Calu3 (cell line): ENCODE data around the gene CAMK1D. TPM values are rescaled to one million over a fixed set of nuclear protein-coding genes. Genes with fewer than 3 reads are reported as not detected.

Experiments
- BruUV-seq: library from RNA; stranded (reverse); fragments of 400-500 nt; replicated peaks from 2 replicates; lab custom pipeline; 2021; lab: Mats Ljungman, UMichigan
- CTCF ChIA-PET: fragments of 300-600 bp; sonication (Branson Sonifier 250); formaldehyde crosslinking; loops from one replicate; lab custom pipeline; 2022; ENCODE audit warnings: antibody characterized with exemption; lab: Charles Lee
- DNase-seq: peaks from one replicate; pipeline ENCODE4 v3.0.0; 2022
- H3K27ac Mint-ChIP-seq: one replicate; pipeline ENCODE4 v1.8.0; 2022; ENCODE audit warnings: mixed read lengths; ENCODE audit not compliant: unreplicated experiment
- H3K27me3 Mint-ChIP-seq: one replicate; pipeline ENCODE4 v1.8.0; 2022; ENCODE audit warnings: mixed read lengths; ENCODE audit not compliant: unreplicated experiment
- H3K36me3 Mint-ChIP-seq: one replicate; pipeline ENCODE4 v1.8.0; 2022; ENCODE audit warnings: mild to moderate bottlenecking, moderate library complexity, mixed read lengths; ENCODE audit not compliant: insufficient read depth, unreplicated experiment
- H3K4me1 Mint-ChIP-seq: one replicate; pipeline ENCODE4 v1.8.0; 2022; ENCODE audit warnings: mild to moderate bottlenecking, low read depth, mixed read lengths; ENCODE audit not compliant: unreplicated experiment
- H3K4me3 Mint-ChIP-seq: one replicate; pipeline ENCODE4 v1.8.0; 2022; ENCODE audit warnings: mild to moderate bottlenecking, low read depth, moderate library complexity, mixed read lengths; ENCODE audit not compliant: unreplicated experiment
- H3K9me3 Mint-ChIP-seq: one replicate; pipeline ENCODE4 v1.8.0; 2022; ENCODE audit warnings: low read depth, mixed read lengths; ENCODE audit not compliant: unreplicated experiment
- intact Hi-C: fragments of 100-400 bp; cut with micrococcal nuclease; formaldehyde crosslinking; loops from one replicate; pipeline ENCODE4 v1.10.0; 2022; ENCODE audit not compliant: unreplicated experiment
- total RNA-seq: library from RNA; stranded (reverse); gene quantifications from 2 replicates; pipeline ENCODE4 v1.2.3, GENCODE V29; 2022
- TF ChIP-seq, protein P1 (sequence below): fragments of 200-600 bp; IDR thresholded peaks from one replicate; pipeline ENCODE4 v1.8.0; 2022; ENCODE audit warnings: antibody characterized with exemption; ENCODE audit not compliant: unreplicated experiment

Gene CAMK1D
- total RNA-seq, 1 experiment from 2014 or later = 2.6 TPM

DNA sequence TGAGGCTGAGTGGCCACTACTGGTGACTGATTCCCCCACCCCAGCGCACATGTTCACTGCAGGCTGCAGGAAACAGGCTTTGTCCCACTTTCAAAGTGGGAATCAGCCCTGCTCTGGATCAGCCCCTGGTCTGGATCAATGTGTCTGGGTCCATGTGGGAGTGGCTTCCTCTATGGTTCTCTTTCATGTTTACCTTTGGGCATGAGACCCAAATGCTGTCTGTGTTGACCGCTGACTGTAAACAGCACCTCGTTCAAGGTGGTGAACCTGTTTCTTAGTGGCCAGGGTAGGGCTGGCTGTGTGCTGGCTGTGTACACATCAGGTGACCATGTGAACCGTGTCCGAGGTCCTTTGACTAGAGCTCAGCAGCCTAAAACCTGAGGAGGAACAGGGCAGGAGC is 121.8 kb downstream of the CAMK1D start:
- no peak overlapping the region for H3K27ac Mint-ChIP-seq
- H3K36me3 Mint-ChIP-seq = no peaks in the 10 kb centered on the region
- H3K4me3 Mint-ChIP-seq = no peak overlapping the region
- DNase-seq = no peak
- TF ChIP-seq, protein P1, sequence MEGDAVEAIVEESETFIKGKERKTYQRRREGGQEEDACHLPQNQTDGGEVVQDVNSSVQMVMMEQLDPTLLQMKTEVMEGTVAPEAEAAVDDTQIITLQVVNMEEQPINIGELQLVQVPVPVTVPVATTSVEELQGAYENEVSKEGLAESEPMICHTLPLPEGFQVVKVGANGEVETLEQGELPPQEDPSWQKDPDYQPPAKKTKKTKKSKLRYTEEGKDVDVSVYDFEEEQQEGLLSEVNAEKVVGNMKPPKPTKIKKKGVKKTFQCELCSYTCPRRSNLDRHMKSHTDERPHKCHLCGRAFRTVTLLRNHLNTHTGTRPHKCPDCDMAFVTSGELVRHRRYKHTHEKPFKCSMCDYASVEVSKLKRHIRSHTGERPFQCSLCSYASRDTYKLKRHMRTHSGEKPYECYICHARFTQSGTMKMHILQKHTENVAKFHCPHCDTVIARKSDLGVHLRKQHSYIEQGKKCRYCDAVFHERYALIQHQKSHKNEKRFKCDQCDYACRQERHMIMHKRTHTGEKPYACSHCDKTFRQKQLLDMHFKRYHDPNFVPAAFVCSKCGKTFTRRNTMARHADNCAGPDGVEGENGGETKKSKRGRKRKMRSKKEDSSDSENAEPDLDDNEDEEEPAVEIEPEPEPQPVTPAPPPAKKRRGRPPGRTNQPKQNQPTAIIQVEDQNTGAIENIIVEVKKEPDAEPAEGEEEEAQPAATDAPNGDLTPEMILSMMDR = no peak
- peaks cover 8% of the 10 kb centered on the region for H3K4me1 Mint-ChIP-seq
- peaks cover 51% of the 10 kb centered on the region for H3K27me3 Mint-ChIP-seq
- BruUV-seq = no TSS peak
- CTCF ChIA-PET = no interaction called here
- no peaks in the 10 kb centered on the region for H3K9me3 Mint-ChIP-seq
- intact Hi-C loops = no loop called here

DNA sequence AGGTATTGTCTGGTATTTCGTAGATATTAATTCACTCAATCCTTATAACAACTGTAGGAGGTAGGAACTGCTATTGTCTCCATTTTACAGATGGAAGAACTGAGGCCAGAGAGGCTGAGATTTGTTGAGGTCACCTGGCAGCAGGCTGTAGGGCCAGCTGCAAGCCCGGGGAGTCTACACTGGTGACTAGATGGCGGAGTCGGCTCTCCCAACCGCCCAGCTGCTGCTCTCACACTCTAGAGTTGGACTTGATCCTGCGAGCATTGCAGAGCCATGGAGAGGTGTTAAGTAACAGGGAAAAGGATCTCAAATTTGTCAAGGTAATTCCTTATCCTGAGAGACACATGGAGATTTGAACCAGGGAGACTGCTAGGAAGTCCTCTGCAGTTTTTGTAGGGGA is 124.1 kb downstream of the CAMK1D start:
- TF ChIP-seq, protein P1 = no peak
- DNase-seq = no peak
- Mint-ChIP-seq H3K27ac (no peak overlapping the region), H3K36me3 (no peaks in the 10 kb centered on the region), H3K27me3 (peaks cover 65% of the 10 kb centered on the region), H3K9me3 (peaks cover 2% of the 10 kb centered on the region), H3K4me3 (no peak overlapping the region), H3K4me1 (peaks cover 8% of the 10 kb centered on the region)
- intact Hi-C loops = no loop called here
- CTCF ChIA-PET = no interaction called here
- BruUV-seq = no TSS peak

DNA sequence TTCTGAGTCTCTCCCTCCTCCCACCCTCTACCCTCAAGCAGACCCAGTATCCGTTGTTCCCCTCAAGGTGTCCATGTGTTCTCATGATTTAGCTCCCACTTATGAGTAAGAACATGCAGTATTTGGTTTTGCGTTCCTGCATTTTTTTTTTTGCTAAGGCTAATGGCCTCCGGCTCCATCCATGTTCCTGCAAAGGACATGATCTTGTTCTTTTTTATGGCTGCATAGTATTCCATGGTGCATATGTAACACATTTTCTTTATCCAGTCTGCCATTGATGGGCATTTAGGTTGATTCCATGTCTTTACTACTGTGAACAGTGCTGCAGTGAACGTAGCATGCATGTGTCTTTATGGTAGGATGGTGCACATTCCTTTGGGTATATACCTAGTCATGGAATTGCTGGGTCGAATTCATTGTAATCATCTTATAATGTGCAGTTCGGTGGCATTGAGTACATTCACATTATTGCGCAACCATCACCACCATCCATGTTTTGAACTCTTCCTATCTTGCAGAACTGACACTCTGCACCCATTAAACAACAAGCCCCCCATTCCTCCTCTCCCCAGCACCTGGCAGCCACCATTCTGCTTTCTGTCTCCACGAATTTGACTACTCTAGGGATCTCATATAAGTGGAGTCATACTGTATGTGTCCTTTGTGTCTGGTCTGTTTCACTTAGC is 125.5 kb downstream of the CAMK1D start:
- TF ChIP-seq, protein P1 = no peak
- BruUV-seq = no TSS peak
- Mint-ChIP-seq H3K4me1 (peaks cover 8% of the 10 kb centered on the region), H3K9me3 (peaks cover 2% of the 10 kb centered on the region), H3K4me3 (no peak overlapping the region), H3K36me3 (no peaks in the 10 kb centered on the region), H3K27me3 (peaks cover 62% of the 10 kb centered on the region), H3K27ac (no peak overlapping the region)
- CTCF ChIA-PET = interaction anchor here (0.7 kb wide), 1 partner anchor 233 kb away, joined by 4 read pairs; no protein-coding TSS in a partner anchor
- intact Hi-C loops = no loop called here
- DNase-seq = no peak

DNA sequence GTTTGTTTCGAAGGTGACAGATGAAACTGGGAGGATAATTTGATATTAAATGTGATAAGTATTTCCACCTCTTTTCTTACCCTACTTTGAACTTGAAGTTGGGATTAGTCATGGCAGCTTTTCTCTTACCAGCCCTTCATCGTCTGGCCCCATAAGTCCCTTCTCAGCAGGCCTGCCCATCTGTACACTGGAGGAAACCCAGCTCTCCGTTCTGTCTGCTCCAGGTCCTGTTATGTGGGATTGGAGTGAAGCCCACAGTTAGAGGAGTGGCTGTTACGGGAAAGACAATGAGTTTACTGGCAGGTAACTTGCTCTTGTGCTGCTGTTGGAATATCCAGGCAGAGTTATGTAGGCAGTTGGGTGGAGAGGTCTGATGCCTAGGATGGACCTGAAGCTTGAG is 127.3 kb downstream of the CAMK1D start:
- BruUV-seq = no TSS peak
- TF ChIP-seq, protein P1 = no peak

More for the DNA sequence above, 127.3 kb downstream of the CAMK1D start:
- Mint-ChIP-seq H3K4me3 (no peak overlapping the region), H3K36me3 (no peaks in the 10 kb centered on the region), H3K4me1 (no peaks in the 10 kb centered on the region), H3K9me3 (peaks cover 2% of the 10 kb centered on the region), H3K27me3 (peaks cover 58% of the 10 kb centered on the region), H3K27ac (no peak overlapping the region)
- CTCF ChIA-PET = interaction anchor here (0.5 kb wide), 1 partner anchor 146 kb away, joined by 3 read pairs; no protein-coding TSS in a partner anchor
- no peak for DNase-seq
- intact Hi-C loops = no loop called here
